Measurements from ENCODE around the gene WAPL. TPM values are rescaled to one million over a fixed set of nuclear protein-coding genes. Genes with fewer than 3 reads are reported as not detected.

The WAPL gene
- total RNA-seq, 1 experiment from 2014 or later = 45.2 TPM

DNA sequence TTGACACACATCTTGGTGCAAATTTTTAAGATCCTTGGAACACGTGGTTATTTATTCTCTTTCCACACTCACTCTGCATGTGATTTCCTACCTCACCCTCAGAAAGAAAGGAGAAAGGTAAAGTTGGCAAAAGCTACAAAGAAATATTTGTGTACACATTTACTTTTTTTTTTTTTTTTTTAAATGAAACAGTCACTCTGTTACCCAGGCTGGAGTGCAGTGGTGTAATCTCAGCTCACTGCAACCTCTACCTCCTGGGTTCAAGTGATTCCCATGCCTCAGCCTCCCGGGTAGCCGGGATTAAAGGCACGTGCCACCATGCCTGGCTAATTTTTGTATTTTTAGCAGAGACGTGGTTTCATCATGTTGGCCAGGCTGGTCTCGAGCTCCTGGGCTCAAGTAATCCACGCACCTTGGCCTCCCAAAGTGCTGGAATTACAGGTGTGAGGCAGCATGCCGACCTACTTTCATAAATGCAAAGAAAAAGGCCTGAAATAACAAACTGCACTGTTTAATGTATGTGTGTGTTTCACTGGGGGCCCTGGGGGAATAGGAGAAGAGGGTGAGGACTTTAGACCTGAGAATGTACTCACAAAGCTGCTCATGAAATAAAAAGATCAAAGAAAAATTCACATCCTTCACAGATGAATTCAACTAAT lies 83.4 kb downstream of the WAPL start:
- CTCF ChIA-PET = interaction anchor here (0.6 to 1.6 kb wide), 4 partner anchors 38 to 1834 kb away, joined by 3 to 8 read pairs (median 3); no protein-coding TSS in a partner anchor
- no peak for DNase-seq (ENCODE audit: unreplicated experiment)
- H3K4me3 Mint-ChIP-seq (ENCODE audit: unreplicated experiment) = no peak overlapping the region
- no peak overlapping the region for H3K27ac Mint-ChIP-seq (ENCODE audit: low read depth, unreplicated experiment)
- no peaks in the 10 kb centered on the region for H3K9me3 Mint-ChIP-seq (ENCODE audit: unreplicated experiment)
- no peaks in the 10 kb centered on the region for H3K27me3 Mint-ChIP-seq (ENCODE audit: insufficient read depth, unreplicated experiment)
- BruUV-seq (replicated peaks) = no TSS peak
- POLR2A ChIA-PET = interaction anchor here (0.9 kb wide), 1 partner anchor 29 kb away, joined by 3 read pairs; no protein-coding TSS in a partner anchor
- TF ChIP-seq, protein P1, sequence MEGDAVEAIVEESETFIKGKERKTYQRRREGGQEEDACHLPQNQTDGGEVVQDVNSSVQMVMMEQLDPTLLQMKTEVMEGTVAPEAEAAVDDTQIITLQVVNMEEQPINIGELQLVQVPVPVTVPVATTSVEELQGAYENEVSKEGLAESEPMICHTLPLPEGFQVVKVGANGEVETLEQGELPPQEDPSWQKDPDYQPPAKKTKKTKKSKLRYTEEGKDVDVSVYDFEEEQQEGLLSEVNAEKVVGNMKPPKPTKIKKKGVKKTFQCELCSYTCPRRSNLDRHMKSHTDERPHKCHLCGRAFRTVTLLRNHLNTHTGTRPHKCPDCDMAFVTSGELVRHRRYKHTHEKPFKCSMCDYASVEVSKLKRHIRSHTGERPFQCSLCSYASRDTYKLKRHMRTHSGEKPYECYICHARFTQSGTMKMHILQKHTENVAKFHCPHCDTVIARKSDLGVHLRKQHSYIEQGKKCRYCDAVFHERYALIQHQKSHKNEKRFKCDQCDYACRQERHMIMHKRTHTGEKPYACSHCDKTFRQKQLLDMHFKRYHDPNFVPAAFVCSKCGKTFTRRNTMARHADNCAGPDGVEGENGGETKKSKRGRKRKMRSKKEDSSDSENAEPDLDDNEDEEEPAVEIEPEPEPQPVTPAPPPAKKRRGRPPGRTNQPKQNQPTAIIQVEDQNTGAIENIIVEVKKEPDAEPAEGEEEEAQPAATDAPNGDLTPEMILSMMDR (IDR thresholded peaks at IDR 0.05; ENCODE audit: unreplicated experiment) = no peak
- intact Hi-C loops (cut with micrococcal nuclease) = no loop called here
- H3K36me3 Mint-ChIP-seq (ENCODE audit: insufficient read depth, unreplicated experiment) = peaks cover 94% of the 10 kb centered on the region
- H3K4me1 Mint-ChIP-seq (ENCODE audit: insufficient read depth, unreplicated experiment) = peaks cover 15% of the 10 kb centered on the region

DNA sequence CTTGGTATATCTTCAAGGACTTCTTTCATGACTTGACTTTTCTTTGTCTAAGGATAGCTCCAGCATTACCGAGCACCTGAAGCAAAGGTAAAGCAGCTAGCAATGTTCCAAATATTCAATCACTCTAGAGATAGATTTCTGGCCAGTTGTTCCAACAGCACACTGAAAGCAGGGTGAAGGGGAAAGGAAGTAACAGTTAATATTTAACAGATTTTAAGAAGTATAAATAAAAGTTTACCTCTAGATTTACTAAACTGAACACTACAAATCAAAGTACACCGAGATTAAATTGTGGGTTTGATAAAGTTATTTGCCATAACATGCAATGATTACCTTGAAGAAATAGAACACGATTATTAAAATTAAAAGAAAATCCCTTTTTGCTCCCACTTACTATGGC lies 84.1 kb downstream of the WAPL start:
- Mint-ChIP-seq H3K27ac (ENCODE audit: low read depth, unreplicated experiment) (no peak overlapping the region), H3K4me1 (ENCODE audit: insufficient read depth, unreplicated experiment) (peaks cover 15% of the 10 kb centered on the region), H3K4me3 (ENCODE audit: unreplicated experiment) (no peak overlapping the region), H3K9me3 (ENCODE audit: unreplicated experiment) (no peaks in the 10 kb centered on the region), H3K36me3 (ENCODE audit: insufficient read depth, unreplicated experiment) (peaks cover 86% of the 10 kb centered on the region), H3K27me3 (ENCODE audit: insufficient read depth, unreplicated experiment) (no peaks in the 10 kb centered on the region)
- no TSS peak for BruUV-seq (replicated peaks)
- ChIA-PET CTCF (interaction anchor here (0.6 to 1.6 kb wide), 3 partner anchors 37 to 1834 kb away, joined by 3 to 8 read pairs (median 4); no protein-coding TSS in a partner anchor), POLR2A (interaction anchor here (0.9 kb wide), 2 partner anchors 8 to 30 kb away, joined by 3 read pairs; no protein-coding TSS in a partner anchor)
- TF ChIP-seq, protein P1 (IDR thresholded peaks at IDR 0.05; ENCODE audit: unreplicated experiment) = no peak
- intact Hi-C loops (cut with micrococcal nuclease) = no loop called here
- DNase-seq (ENCODE audit: unreplicated experiment) = no peak

DNA sequence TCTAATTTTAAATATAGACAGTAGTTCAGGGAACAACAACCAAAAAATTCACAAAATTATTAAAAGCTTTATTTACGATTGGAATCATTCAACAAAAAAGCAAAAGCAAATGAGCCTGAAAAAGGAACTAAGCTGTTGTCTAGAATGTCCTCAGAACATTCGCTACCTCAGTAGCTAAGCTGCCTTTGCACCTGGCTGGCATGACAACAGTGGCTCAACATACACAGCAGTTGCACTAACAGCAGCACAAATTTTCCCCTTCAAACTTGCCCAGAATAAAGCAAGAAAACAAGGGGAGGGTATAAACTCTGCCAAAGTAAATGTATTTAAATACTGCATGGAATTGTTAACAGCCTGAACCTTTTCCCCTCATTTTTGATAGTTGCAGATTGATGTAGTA lies 84.6 kb downstream of the WAPL start:
- ChIA-PET POLR2A (interaction anchor here (0.9 kb wide), 1 partner anchor 8 kb away, joined by 3 read pairs; no protein-coding TSS in a partner anchor), CTCF (interaction anchor here (0.7 to 1.6 kb wide), 2 partner anchors 37 to 1824 kb away, joined by 3 to 8 read pairs; no protein-coding TSS in a partner anchor)
- intact Hi-C loops (cut with micrococcal nuclease) = no loop called here
- Mint-ChIP-seq H3K27ac (ENCODE audit: low read depth, unreplicated experiment) (no peak overlapping the region), H3K4me3 (ENCODE audit: unreplicated experiment) (no peak overlapping the region), H3K27me3 (ENCODE audit: insufficient read depth, unreplicated experiment) (no peaks in the 10 kb centered on the region), H3K9me3 (ENCODE audit: unreplicated experiment) (no peaks in the 10 kb centered on the region), H3K36me3 (ENCODE audit: insufficient read depth, unreplicated experiment) (peaks cover 81% of the 10 kb centered on the region), H3K4me1 (ENCODE audit: insufficient read depth, unreplicated experiment) (peaks cover 15% of the 10 kb centered on the region)
- TF ChIP-seq, protein P1 (IDR thresholded peaks at IDR 0.05; ENCODE audit: unreplicated experiment) = no peak
- DNase-seq (ENCODE audit: unreplicated experiment) = no peak
- TSS peak; percentile 42 for BruUV-seq (replicated peaks)

DNA sequence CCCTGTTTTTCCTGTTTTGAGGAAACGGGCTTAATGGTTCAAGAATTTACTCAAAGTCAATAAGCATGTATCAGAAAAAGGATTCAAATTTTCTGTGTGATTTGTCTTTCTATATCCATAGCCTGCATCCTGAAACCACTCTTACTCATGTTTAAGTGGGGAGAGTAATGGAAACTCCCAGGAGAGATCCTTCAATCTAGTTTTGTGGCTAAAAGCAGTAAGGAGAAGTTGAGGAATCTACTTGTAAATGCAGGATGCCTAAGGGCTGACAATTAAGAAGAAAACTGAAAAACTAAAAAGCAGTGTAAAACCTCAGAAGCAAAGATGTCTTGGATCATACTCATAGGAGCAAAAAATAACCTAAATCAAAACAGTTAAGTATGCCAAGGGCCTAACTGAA lies 86.9 kb downstream of the WAPL start:
- TF ChIP-seq, protein P1 (IDR thresholded peaks at IDR 0.05; ENCODE audit: unreplicated experiment) = no peak
- intact Hi-C loops (cut with micrococcal nuclease) = no loop called here
- Mint-ChIP-seq H3K4me3 (ENCODE audit: unreplicated experiment) (no peak overlapping the region), H3K9me3 (ENCODE audit: unreplicated experiment) (no peaks in the 10 kb centered on the region), H3K27me3 (ENCODE audit: insufficient read depth, unreplicated experiment) (no peaks in the 10 kb centered on the region), H3K36me3 (ENCODE audit: insufficient read depth, unreplicated experiment) (peaks cover 58% of the 10 kb centered on the region), H3K27ac (ENCODE audit: low read depth, unreplicated experiment) (no peak overlapping the region), H3K4me1 (ENCODE audit: insufficient read depth, unreplicated experiment) (peaks cover 4% of the 10 kb centered on the region)
- DNase-seq (ENCODE audit: unreplicated experiment) = no peak
- BruUV-seq (replicated peaks) = no TSS peak
- POLR2A ChIA-PET = no interaction called here
- CTCF ChIA-PET = no interaction called here
